Stimulated activated CD4-positive, alpha-beta T cell treated with anti-CD3 and anti-CD28 coated beads, Interleukin-1b, Interleukin-23, amount 100 ng/mL, for 24 hours (primary cell): Measurements from ENCODE around the gene SMC1A.
"Not testable (repeated sequence)": the region's sequence is repeated elsewhere in the genome, so short reads cannot be mapped to it uniquely, and the experiment has no call there.

Experiments used
- DNase-seq, 4 experiments: peaks; one replicate each; pipeline ENCODE4 v3.0.0-alpha.2; 2020; ENCODE audit warnings: low read depth in 4 of 4, low spot score in 1 of 4

Gene SMC1A

DNA sequence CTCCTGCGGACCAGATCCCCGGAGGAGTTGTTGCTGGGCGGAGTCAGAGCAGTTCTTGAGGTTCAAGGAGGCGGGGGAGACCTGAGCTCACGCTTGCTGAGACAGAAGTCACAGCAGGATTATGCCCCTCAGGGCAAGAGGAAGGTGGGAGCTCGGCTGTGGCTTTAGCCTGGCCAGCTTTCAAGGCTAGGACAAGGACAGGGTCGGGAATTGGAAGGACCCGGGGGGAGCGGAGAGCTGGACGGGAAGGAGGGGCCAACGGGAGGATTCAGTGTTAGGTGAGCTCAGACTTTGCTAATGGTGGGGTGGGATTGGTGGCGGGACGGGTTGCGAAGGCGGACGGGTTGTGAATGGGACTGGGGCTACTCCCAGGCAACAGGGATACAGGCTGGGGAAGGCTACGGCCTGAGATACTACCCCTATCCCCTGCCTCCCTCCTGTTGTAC lies 430 bp upstream of the SMC1A start, which contains the start of gene RIBC1:
Gene RIBC1, plus strand, starts transcription at position 13 of the 446 bp plus-strand sequence. CDS start 3,404 bp downstream, outside the sequence.
- DNase-seq, result no peak

DNA sequence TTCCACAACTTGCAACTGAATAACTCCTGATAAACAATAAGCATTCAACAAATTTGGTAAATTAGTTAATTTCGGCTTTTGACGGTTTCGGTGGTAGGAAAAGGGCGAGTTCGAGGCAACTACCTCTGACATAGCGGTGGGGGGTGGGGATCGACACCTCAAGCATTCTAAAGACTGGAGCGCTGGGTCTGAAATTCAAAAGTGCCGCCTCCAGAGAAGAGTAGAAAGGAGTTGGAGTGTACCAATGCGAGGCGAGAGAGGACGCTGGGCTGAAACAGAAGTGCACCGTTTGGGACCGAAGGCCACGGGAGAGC lies 725 bp downstream of the SMC1A start:
- peak in 1 of 4 experiments; percentile 3 for DNase-seq

DNA sequence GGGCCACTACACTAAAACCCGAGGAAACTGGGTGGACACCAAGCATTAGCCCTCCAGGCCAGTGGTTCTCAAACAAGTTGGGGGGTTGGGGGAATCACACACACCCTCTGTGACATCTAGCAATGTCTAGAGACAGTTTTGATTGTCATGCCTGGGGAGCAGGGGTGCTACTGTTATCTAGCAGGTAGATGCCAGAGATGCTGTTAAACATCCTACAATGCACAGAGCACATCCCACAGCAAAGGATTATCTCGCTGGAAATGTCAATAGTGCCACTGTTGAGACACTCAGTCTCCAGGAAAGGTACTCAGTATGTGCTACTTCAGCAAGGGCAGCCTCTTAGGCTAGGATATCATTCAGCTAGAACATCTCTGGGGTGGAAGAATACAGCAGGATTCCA lies 1.3 kb downstream of the SMC1A start:
- DNase-seq, result no peak

DNA sequence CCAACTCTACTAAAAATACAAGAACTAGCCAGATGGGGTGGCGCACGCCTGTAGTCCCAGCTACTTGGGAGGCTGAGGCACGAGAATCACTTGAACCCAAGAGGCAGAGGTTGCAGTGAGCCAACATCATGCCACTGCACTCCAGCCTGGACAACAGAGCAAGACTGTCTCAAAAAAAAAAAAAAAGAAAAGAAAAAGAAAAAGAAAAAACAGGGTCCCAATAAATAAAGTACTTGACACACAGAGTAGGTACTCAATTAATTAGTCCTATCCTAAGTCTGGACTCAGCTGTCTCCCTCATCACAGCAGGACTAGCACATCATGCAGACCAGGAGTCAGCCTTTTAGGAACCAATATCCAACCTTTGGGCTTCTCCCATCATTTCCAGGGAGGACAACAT lies 2.1 kb downstream of the SMC1A start:
- not testable (repeated sequence) for DNase-seq

DNA sequence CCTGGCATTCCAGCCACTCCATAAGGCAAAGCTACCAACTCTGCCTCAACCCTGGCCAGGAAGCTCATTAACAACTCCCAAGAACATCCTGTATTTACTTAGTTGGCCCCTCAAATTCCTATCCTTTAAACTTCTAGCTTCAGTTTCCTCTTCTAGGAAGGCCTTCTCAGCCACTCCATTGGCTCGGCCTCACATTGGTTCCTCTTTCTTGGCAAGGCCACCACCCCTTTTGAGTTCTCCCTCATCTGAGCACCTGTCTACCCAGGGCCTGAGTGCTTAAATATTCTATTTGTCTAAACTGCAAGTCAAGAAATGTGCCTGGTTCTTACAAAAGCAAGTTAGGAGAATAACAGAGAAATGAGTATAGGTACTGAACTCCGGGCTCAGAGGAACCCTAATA lies 10.0 kb downstream of the SMC1A start:
- DNase-seq, result no peak

DNA sequence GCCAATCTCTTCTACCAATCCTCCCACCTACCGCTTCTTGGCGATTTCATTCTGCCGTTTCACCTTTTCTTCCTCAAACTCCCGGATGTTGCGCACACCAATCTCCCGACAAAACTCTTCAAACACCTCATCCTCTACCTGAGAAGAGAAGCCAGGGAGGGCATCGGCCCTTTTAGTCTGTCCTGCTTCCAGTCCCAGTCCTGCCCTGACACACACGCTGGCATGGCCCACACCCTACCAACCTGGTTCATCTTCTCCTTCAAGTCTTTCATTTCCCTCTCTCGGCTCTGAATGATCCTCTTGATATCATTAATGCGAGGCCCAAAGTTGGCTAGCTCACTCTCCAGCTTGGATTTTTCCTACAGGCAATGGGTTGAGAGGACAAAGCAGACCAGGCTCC lies 18.9 kb downstream of the SMC1A start:
- DNase-seq, result no peak

DNA sequence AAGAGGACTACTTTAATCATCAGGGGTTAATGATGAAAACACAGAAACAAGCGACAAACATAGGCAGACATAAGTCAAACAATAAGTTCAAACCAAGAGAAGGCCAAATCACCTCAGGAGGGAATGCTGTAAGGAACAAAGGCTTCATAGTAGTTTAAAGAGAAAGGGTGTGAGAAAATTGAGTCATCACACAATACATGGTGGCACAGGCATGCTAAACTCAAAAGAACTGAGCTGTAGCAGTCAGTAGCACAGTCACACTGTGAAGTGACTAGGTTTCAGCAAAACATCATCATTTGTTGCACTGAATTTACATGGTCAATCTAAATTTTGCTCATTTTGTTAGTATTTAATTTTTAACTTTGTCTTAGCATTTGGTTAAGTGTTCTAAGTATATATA lies 24.2 kb downstream of the SMC1A start:
- no peak for DNase-seq

DNA sequence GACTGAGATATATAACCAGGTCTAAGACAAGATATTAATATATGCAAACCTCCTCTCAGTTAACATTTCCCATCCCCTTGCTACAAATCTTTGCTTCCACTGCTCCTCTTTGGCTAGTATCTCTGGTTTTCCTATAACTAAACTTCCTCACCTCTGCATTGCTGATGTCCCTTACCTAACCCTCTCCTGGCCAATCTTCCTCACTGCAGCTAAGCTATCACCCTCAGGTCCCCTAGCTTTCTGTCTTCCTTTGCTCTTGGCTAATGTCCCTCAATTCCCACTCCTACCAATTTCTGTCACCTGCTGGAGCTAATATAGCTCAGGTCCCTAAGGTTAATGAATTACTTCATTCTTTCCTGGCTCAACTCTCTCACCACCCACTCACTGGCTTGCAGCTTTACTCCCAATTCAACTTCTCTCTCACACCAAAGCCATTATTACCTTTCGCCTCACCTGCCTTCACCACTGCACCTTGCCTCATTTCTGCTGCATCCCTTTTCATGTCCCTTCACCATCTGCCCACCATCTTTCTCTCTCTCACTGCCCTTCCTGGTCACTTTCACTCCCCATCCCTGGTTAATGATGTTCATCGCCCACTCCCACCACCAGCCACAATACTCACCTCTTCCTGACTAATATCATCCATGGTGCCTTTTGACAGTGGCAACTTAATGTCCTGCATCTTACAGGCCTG lies 26.7 kb downstream of the SMC1A start:
- DNase-seq, result no peak

DNA sequence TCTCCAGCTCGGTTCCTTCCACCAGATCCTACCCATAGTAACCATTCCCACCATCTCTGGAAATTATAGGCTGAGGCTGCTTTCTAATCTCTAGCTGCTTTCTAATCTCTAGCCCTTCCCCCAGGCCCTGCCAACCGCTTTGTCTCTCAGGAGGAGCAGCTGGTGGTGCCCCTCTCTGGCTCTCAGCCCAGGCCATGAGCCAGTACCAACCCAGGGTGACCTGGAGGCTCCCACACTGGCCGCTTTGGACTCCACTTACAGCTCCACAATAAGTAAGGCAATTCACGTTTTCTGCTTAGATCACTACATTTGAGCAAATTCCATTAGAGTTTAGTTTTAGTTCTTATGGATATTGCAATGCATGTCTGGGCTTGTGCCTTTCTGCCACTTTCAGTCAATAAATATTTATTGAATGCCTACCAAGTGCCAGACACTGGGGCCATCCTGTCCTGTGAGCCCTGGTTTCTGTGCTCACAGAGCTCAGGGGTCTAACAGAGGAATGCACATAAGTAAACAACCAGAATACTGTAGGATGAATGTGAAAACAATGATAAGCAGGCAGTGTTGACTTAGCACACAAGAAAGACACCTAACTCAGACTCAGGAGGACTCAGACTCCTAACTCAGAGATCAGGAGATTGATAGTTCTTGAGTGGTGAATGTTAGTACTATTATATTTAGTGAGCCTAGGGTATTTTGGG lies 38.9 kb downstream of the SMC1A start:
- DNase-seq, result no peak

DNA sequence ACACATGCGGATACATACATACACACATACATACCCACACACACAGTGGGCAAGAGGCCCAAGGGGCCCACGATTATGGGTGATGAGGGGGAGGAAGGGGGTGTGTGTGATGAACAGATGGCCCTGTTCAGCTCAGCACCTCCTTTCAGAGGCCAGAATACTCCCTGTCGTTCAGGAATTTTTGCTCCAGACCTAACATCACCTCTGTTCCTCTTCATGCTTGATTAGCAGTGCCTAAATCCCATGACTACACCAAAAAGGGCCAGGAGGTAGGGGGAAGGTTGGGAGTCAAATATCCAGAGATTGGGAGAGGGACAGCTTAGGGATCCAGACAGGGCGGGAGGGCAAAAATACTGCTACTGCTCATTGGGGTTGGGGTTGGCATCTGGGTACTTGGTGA lies 42.7 kb downstream of the SMC1A start:
- DNase-seq, result no peak

DNA sequence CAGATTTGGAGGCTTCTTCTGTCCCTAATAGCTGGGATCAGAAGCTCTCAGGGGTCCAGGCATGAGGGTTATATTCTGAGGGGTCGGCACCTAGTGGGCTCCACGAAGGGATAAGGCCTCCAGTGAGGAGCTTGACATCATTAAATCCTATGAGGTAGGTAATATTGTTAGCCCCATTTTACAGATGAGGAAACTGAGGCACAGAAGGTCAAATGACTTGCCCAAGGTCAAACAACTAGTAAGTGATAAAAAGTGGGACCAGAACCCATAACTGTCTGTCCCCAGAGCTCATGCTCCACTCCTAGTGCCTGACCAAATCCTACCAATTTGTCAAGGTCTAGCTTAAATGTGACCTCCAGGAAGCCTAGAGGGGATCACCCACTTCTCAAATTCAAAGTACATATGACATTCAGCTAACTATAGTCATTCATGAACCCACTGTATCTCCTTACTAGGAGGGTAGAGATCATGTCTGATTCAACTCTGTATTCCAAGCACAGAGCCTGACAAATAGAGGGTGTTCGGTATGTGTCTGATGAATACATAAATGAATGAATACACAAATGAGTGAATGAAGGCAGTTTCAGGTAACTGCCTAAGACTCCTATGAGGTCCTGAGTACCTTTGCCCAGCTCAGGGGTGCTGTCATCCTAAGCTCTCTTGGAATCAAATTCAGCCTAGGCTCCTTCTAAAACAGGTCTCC lies 43.3 kb downstream of the SMC1A start:
- no peak for DNase-seq

DNA sequence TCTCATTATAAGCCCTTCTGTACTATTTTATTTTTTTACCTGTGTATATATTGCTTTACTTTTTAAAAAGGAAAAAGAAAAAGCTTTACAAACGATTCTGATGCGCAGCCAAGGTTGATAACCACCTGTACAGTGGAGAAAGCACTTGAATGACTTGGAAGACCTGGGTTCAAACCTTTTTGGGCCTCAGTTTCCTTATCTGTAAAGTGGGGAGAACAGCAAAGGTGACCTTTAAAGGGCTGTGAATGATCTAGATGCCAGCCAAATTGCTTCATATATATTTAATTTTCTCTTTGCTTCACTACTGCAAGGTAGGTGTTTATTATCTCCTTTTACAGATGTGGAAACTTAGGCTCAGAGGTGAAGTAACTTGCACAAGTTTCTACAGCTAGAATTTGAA lies 45.0 kb downstream of the SMC1A start:
- no peak for DNase-seq

DNA sequence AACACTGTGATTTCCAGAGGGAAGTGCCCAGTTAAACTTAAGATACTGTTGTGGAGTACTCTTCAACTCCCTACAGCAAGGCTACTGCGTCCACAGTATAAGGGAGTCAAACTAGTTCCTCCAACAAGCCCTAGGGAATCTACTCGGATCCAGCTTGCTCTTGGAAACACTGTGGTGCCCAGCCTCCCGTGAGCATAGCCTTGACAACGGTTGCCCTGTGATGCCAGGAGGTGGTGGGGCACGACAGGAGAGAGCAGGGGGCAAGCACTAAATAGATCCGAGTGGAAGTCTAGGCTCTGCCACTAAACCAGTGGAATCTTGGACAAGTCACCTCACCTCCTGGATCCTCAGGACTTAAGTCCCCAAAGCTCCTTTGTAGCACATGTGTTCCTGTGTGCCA lies 45.6 kb downstream of the SMC1A start:
- no peak for DNase-seq

DNA sequence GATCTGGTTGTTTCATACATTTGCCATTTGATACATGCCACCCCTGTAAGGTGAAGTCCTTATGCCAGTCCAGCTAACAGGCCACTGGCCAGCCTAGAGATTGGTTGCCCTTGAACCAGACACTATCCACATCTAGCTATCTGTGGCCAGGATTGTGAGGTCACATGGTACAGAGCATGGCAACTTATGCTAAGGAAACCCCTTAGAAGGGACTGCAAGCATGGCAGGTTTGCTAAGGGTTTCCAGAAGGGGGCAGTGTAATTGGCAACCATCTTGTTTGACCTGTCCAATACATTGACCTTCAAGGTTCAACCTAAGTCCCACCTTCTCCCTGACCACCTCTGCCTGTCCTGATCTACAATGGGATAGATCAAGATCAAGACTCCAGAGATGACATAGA lies 47.5 kb downstream of the SMC1A start:
- DNase-seq, result no peak

DNA sequence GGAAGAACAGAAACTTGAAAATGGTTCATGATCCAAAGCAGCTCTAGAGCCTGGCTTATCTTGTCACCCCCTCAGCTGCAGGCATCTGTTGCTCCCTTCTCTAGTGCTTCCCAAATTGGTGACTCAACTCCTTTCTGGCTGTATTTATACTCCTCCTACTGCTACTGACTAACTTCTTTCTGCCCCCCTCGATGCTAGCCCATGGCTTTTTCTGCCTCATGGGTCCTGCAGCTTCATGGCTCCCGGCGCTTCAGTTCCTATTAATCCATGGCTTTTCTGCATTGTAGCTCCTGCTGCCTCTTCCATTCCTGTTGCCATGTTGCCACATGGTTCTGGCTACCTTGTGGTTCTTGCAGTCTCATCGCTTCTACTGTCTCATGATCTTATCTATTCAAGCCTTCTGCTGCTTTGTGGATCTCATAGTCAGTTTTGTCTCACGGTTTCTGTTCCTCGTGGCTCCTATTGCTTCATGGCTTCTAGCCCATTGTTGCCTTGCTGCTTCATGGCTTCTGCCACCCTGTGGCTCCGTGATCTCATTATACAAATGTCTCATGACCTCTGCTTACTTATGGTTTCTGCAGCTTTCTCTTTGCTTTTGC lies 48.1 kb downstream of the SMC1A start:
- no peak for DNase-seq

DNA sequence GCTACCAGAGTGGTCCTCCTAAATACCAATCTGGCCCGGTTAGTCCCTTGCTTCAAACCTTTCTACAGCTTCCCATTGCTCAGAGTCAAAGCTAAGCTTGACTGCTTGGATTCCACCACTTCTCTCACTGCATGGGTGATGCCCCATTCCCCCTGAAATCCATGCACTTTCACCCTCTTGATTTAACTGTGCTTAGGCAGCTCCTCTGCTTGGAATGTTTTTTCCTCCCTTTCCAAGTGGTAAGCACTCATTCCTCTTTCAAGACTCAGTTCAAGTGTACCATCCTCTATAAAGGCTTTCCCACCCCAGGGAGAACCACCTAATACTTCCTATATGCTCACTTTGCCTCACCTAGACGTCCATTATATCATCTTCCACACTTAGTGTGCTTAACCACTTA lies 49.1 kb downstream of the SMC1A start:
- no peak for DNase-seq

DNA sequence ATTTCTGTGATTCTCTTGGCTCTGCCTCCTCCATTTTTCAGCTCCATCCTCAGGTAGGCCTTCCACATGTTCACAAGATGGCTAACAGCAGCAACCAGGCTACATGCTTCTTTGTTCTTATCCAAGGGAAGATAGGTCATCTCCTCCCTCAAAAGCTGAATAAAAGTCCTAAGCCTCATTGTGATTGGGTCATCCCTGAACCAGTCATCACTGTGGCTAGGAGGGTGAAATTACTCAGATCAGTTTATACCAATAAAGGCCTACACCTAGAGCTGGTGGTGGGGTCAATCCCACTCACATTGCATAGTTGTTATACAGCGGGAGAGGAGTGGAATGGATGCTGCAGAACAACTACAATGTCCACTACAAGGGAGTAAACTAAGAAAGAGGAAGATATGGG lies 56.0 kb downstream of the SMC1A start:
- DNase-seq, result not testable (repeated sequence)

DNA sequence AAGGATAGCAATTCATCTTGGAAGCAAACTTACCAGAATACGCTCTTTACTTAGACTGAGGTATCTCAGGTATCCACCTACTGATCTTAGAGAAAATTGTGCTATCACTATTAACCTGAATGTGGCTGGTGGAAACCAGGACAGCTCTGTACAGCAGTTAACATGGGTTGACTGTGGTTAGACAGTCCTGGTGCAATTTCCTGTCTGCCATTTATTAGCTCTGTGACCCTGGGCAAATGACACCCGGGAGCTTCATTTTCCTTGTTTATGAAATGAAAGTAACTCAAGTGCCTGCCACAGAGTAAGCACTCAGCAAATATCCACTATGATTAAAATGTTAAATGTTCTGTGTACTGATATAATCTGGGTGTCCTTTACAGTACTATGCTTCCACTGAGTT lies 60.0 kb downstream of the SMC1A start:
- no peak for DNase-seq

DNA sequence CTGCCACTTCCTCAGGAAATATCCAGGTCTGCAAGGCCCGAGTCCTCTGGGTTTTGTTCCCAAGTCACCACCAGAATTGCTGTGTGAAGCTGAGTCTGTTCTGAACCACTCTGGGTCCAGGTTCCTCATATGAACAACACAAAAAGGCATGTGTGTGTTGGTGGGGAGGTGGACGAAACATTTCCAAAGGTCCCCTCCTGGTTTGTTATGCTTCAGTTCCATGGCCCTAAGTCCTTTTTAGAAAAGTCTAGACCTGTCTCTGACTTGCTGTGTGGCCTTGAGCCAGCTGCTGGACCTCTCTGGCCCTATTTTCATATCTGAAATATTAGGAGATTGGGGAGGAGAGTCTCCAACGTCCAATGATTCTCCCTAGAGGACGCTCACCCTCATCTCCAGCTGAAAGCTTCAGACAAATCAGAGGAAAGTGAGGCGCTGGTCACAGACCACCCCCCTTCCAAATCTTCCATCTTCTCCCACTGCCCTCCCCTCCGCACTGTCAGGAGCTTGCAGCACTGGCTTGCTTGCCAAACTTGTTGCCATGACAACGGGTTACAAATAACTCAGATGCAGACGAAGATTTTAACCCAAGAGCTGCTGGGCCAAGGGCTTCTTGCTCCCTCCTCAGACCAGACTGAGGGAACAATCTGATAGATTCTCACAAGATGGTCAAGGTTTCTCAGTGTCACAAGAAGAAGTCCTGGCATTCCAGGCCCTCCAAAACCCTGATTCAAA lies 64.5 kb downstream of the SMC1A start:
- DNase-seq, result no peak

DNA sequence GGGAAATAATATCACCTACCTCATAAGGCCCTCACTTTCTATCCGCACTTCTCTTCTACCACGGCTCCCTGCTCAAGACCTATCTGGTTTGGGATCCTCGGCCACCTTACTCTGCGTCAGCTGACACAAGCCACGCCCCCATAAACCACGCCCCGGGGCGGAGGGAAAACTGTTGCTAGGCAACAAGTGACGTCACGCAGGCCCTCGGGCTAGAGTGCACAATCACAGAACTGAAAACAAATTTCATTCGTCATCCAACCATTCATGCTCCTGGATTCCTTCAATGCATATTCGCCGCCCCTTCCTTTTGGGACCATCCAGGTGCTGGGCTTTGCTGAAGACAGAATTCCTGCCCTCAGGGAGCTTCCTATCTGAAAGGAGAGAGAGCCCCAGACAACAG lies 66.3 kb downstream of the SMC1A start:
- no peak for DNase-seq

DNA sequence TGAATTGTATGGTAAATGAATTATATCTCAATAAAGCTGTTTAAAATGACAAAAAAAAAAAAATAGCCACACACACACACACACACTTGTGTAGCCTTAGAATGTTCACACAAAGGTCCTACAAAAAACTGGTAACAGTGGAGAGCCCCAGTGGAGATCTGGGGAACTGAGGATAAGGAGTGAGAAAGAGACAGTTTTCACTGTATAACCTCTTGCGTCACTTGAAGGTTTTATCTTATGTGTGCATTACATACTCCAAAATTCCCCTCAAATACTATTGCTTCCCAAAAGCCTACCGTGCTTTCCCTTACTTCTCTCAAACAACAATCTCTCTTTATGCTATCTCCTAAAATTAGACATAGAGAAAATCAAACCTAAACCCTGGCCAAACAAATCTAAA lies 67.8 kb downstream of the SMC1A start:
- no peak for DNase-seq
